Lung (tissue), 12 donors: ENCODE results near the gene COPZ2. TPM values are rescaled to one million over a fixed set of nuclear protein-coding genes. Genes with fewer than 3 reads are reported as not detected.
A peak's percentile ranks its signal among the peaks of the same experiment; 100 is the strongest.

Experiments used
- ATAC-seq: fragments of 200-7000 bp; cut with Tn5 transposase; one replicate; pipeline ENCODE4 v1.9.1; 2020; ENCODE audit warnings: moderate number of reproducible peaks; ENCODE audit not compliant: insufficient read depth, low FRiP score
- DNase-seq, 3 donors: peaks; one replicate each; pipeline ENCODE4 v3.0.0-alpha.2; 2013 to 2017
- H3K27ac ChIP-seq, 2 donors: one replicate each; pipeline ENCODE4 v1.5.1; 2013; ENCODE audit warnings: mild to moderate bottlenecking in 2 of 2, moderate library complexity in 2 of 2, control low read depth in 1 of 2, inconsistent platforms in 1 of 2, low read depth in 1 of 2, low read length in 1 of 2
- H3K27me3 ChIP-seq, 3 donors: one replicate each; pipeline ENCODE4 v1.5.1; 2013; ENCODE audit warnings: low read length in 2 of 3; ENCODE audit not compliant: control insufficient read depth in 3 of 3, insufficient read depth in 3 of 3
- H3K36me3 ChIP-seq, 4 donors: one replicate each; pipeline ENCODE4 v1.5.1; 2013; ENCODE audit warnings: low read length in 4 of 4, mild to moderate bottlenecking in 1 of 4, moderate library complexity in 1 of 4; ENCODE audit not compliant: control insufficient read depth in 4 of 4, insufficient read depth in 4 of 4
- H3K4me1 ChIP-seq, 5 donors: one replicate each; pipeline ENCODE4 v1.5.1; 2013; ENCODE audit warnings: low read length in 5 of 5, mild to moderate bottlenecking in 2 of 5, moderate library complexity in 1 of 5; ENCODE audit not compliant: control insufficient read depth in 5 of 5, insufficient read depth in 5 of 5
- H3K4me3 ChIP-seq: one replicate; pipeline ENCODE4 v1.5.1; 2013; ENCODE audit warnings: mild to moderate bottlenecking, control low read depth, moderate library complexity
- H3K9ac ChIP-seq, 2 donors: one replicate each; pipeline ENCODE4 v1.5.1; 2013; ENCODE audit warnings: low read length in 2 of 2, control low read depth in 1 of 2; ENCODE audit not compliant: insufficient read depth in 1 of 2
- H3K9me3 ChIP-seq, 4 donors: one replicate each; pipeline ENCODE4 v1.5.1; 2013; ENCODE audit warnings: low read length in 3 of 4, mild to moderate bottlenecking in 1 of 4, moderate library complexity in 1 of 4; ENCODE audit not compliant: control insufficient read depth in 4 of 4, insufficient read depth in 3 of 4
- CTCF ChIP-seq: IDR thresholded peaks from 2 replicates; pipeline ENCODE4 v1.5.1; 2012; ENCODE audit warnings: mild to moderate bottlenecking; ENCODE audit errors: control extremely low read depth, extremely low read depth
- WGBS, 2 donors: extraction: QIAGEN DNeasy Blood & Tissue Kit; methylation state at CpG; one replicate each; pipeline ENCODE4 v1.1.7; 2013; 5-methylcytosine and 5-hydroxymethylcytosine counted together
- polyA plus RNA-seq, 2 donors: library from polyadenylated mRNA; stranded (reverse); fragments of 200-250 nt; gene quantifications; one replicate each; pipeline ENCODE4 v1.2.1, GENCODE V29; 2013
- total RNA-seq, 2 donors: library from RNA; depleted of rRNA in 1 of 2; stranded (reverse); fragments of >200 nt in 1 of 2; gene quantifications; one replicate each; pipeline ENCODE4 v1.2.1, GENCODE V29; 2014 to 2021
- donor health status: control.
- donor health status: control.
- donor health status: Bipolar disorder and iron deficiency.
- donor health status: healthy.
- donor health status: DM: yes; HTN: yes; CAD: no.

The COPZ2 gene
- total and polyA plus RNA-seq, 4 donors, result 6.2 to 25.5 (median 11.6) TPM

- TF ChIP-seq CTCF, result no peak
- no peak for DNase-seq
- WGBS, 2 donors, result 68 to 73% methylated on average over 11 of the region's 11 CpGs
- no peak for ATAC-seq
- H3K9me3 ChIP-seq, result no peaks in the 10 kb centered on the region
- peak overlapping the region in 1 of 2 donors; percentile 38 for H3K27ac ChIP-seq
- H3K4me1 ChIP-seq, result peaks cover 0 to 11% (median 4%) of the 10 kb centered on the region in 5 donors
- H3K9ac ChIP-seq, result no peak overlapping the region
- no peaks in the 10 kb centered on the region for H3K27me3 ChIP-seq
- no peak overlapping the region for H3K4me3 ChIP-seq
- H3K36me3 ChIP-seq, result peaks cover 0 to 36% (median 26%) of the 10 kb centered on the region in 4 donors
Measured at GRCh38 chr17:47983492-47984223, 53.9 kb downstream of the COPZ2 start.

GRCh38 chr17:47982645-47983390 is 54.8 kb downstream of the COPZ2 start:
- ATAC-seq (no peak), DNase-seq (no peak)
- no peaks in the 10 kb centered on the region for H3K9me3 ChIP-seq
- TF ChIP-seq CTCF, result no peak
- no peak overlapping the region for H3K4me3 ChIP-seq
- H3K27ac ChIP-seq, result no peak overlapping the region
- H3K4me1 ChIP-seq, result peaks cover 0 to 9% (median 3%) of the 10 kb centered on the region in 5 donors
- no peaks in the 10 kb centered on the region for H3K27me3 ChIP-seq
- 62 to 79% methylated on average over 9 of the region's 9 CpGs for WGBS, 2 donors
- no peak overlapping the region for H3K9ac ChIP-seq
- H3K36me3 ChIP-seq, result peaks cover under 1 to 38% (median 30%) of the 10 kb centered on the region in 4 donors

GRCh38 chr17:47982091-47982617 is 55.4 kb downstream of the COPZ2 start:
- H3K27ac ChIP-seq, result no peak overlapping the region
- no peak for ATAC-seq
- H3K36me3 ChIP-seq, result peaks cover 5 to 44% (median 30%) of the 10 kb centered on the region in 4 donors
- H3K9me3 ChIP-seq, result no peaks in the 10 kb centered on the region
- no peak overlapping the region for H3K4me3 ChIP-seq
- DNase-seq, result no peak
- WGBS, 2 donors, result 74 to 78% methylated on average over 14 of the region's 14 CpGs
- H3K9ac ChIP-seq, result no peak overlapping the region
- H3K4me1 ChIP-seq, result peaks cover 0 to 3% (median 0%) of the 10 kb centered on the region in 5 donors
- no peak for TF ChIP-seq CTCF
- H3K27me3 ChIP-seq, result no peaks in the 10 kb centered on the region
